HCT116 (cell line): ENCODE data around the gene POGLUT2. TPM values are rescaled to one million over a fixed set of nuclear protein-coding genes. Genes with fewer than 3 reads are reported as not detected.

ENCODE experiments used
- ATAC-seq: fragments of 200-7000 bp; cut with Tn5 transposase; 2 replicates; pipeline ENCODE4 v1.9.1; 2020; ENCODE audit warnings: mild to moderate bottlenecking, moderate library complexity
- BruUV-seq: library from RNA; stranded (reverse); fragments of 400-500 nt; replicated peaks from 2 replicates; lab custom pipeline; 2021; lab: Mats Ljungman, UMichigan
- CTCF ChIA-PET: fragments of 300-600 bp; sonication (Branson Sonifier 250); formaldehyde crosslinking; loops from one replicate; lab custom pipeline; 2021; ENCODE audit warnings: antibody characterized with exemption; lab: Charles Lee
- POLR2A ChIA-PET: fragments of 300-600, 350-600 bp; sonication (Branson Sonifier 250); formaldehyde crosslinking; loops from one replicate; lab custom pipeline; 2021; ENCODE audit warnings: antibody characterized with exemption; lab: Charles Lee
- RAD21 ChIA-PET, 2 experiments: fragments of 300-600 bp; sonication (Branson Sonifier 250); formaldehyde crosslinking; loops; one replicate each; lab custom pipeline; 2023; ENCODE audit warnings: low total read pairs in 2 of 2; ENCODE audit not compliant: uncharacterized antibody in 2 of 2, unreplicated experiment in 2 of 2, low non-redundant PET in 1 of 2; lab: Charles Lee
- DNase-seq: peaks from one replicate; pipeline ENCODE4 v3.0.0-alpha.2; 2010; ENCODE audit warnings: low read depth, low spot score
- H2AFZ ChIP-seq: fragments of 200-600 bp; shearing (Covaris generic), sonication (generic); 2 replicates; pipeline ENCODE4 v1.6.1; 2017; ENCODE audit warnings: low read depth, mixed run types, mixed read lengths, antibody characterized with exemption, low read length; ENCODE audit not compliant: poor library complexity, severe bottlenecking
- H3K27ac ChIP-seq: 2 replicates; pipeline ENCODE4 v1.5.1; 2012; ENCODE audit warnings: low read depth, low read length
- H3K27me3 ChIP-seq: fragments of 200-600 bp; sonication (generic); 2 replicates; pipeline ENCODE4 v1.6.1; 2016; ENCODE audit warnings: mixed run types, low read length, mixed read lengths; ENCODE audit not compliant: insufficient read depth
- H3K36me3 ChIP-seq, 2 experiments: fragments of 200-500 bp in 1 of 2; fragments of 200-600 bp in 1 of 2; sonication (Bioruptor generic) in 1 of 2; sonication (generic) in 1 of 2; 2 replicates each; pipeline versions ENCODE4 v1.5.1 to v1.6.1; 2014 to 2016; ENCODE audit warnings: low read length in 2 of 2, inconsistent platforms in 1 of 2, mixed read lengths in 1 of 2, mixed run types in 1 of 2; ENCODE audit not compliant: insufficient read depth in 2 of 2, control insufficient read depth in 1 of 2
- H3K4me1 ChIP-seq, 2 experiments: fragments of 200-600 bp in 1 of 2; sonication (generic) in 1 of 2; 2 replicates each; pipeline versions ENCODE4 v1.5.1 to v1.6.1; 2012 to 2017; ENCODE audit warnings: low read length in 2 of 2, inconsistent platforms in 1 of 2, mild to moderate bottlenecking in 1 of 2, mixed read lengths in 1 of 2, mixed run types in 1 of 2, moderate library complexity in 1 of 2; ENCODE audit not compliant: insufficient read depth in 2 of 2, control insufficient read depth in 1 of 2
- H3K4me2 ChIP-seq: fragments of 200-600 bp; sonication (generic); 2 replicates; pipeline ENCODE4 v1.6.1; 2017; ENCODE audit warnings: mixed run types, low read length, mixed read lengths
- H3K4me3 ChIP-seq, 2 experiments: fragments of 200-600 bp in 1 of 2; sonication (generic) in 1 of 2; replicated peaks in 1 of 2; 2 replicates each; pipeline ENCODE4 v1.5.1; 2011 to 2016; ENCODE audit warnings: low read length in 2 of 2, control low read depth in 1 of 2, low read depth in 1 of 2, mild to moderate bottlenecking in 1 of 2, mixed read lengths in 1 of 2, mixed run types in 1 of 2
- H3K79me2 ChIP-seq: fragments of 200-600 bp; sonication (generic); 2 replicates; pipeline ENCODE4 v1.6.1; 2017; ENCODE audit warnings: mild to moderate bottlenecking, mixed run types, low read length, moderate library complexity, mixed read lengths; ENCODE audit not compliant: insufficient read depth
- H3K9ac ChIP-seq: fragments of 200-600 bp; sonication (generic); 2 replicates; pipeline ENCODE4 v1.6.1; 2016; ENCODE audit warnings: low read length, mixed read lengths
- H3K9me2 ChIP-seq: fragments of 200-600 bp; sonication (generic), shearing (Covaris generic); 2 replicates; pipeline ENCODE4 v1.6.1; 2017; ENCODE audit warnings: mixed run types, mild to moderate bottlenecking, moderate library complexity; ENCODE audit not compliant: insufficient read depth
- H3K9me3 ChIP-seq, 2 experiments: fragments of 200-500 bp in 1 of 2; fragments of 200-600 bp in 1 of 2; sonication (Bioruptor generic) in 1 of 2; sonication (generic) in 1 of 2; 2 replicates each; pipeline ENCODE4 v1.6.1; 2014 to 2017; ENCODE audit warnings: low read length in 2 of 2, mixed read lengths in 2 of 2, inconsistent platforms in 1 of 2, low read depth in 1 of 2, mild to moderate bottlenecking in 1 of 2, mixed run types in 1 of 2, moderate library complexity in 1 of 2; ENCODE audit not compliant: control insufficient read depth in 1 of 2, insufficient read depth in 1 of 2
- H4K20me1 ChIP-seq: fragments of 200-600 bp; sonication (generic), shearing (Covaris generic); 2 replicates; pipeline ENCODE4 v1.6.1; 2017; ENCODE audit warnings: mixed run types, mild to moderate bottlenecking, moderate library complexity; ENCODE audit not compliant: insufficient read depth
- CEBPB ChIP-seq: IDR thresholded peaks from 2 replicates; pipeline ENCODE4 v1.6.1; 2012; ENCODE audit warnings: low read depth
- CTCF ChIP-seq, 3 experiments: fragments of 200-600 bp in 1 of 3; sonication (generic) in 1 of 3; IDR thresholded peaks in 2 of 3; conservative IDR thresholded peaks in 1 of 3; 2 replicates each; pipeline ENCODE4 v1.5.1; 2012 to 2017; ENCODE audit warnings: low read depth in 2 of 3, low read length in 2 of 3, antibody characterized with exemption in 1 of 3, borderline replicate concordance in 1 of 3, control low read depth in 1 of 3, mild to moderate bottlenecking in 1 of 3, mixed read lengths in 1 of 3, mixed run types in 1 of 3, moderate library complexity in 1 of 3; ENCODE audit not compliant: insufficient read depth in 1 of 3
- ELF1 ChIP-seq: IDR thresholded peaks from 2 replicates; pipeline ENCODE4 v1.6.1; 2012; ENCODE audit warnings: low read depth, borderline replicate concordance
- EZH2 ChIP-seq: fragments of 200-600 bp; sonication (generic); IDR thresholded peaks from 2 replicates; pipeline ENCODE4 v1.6.1; 2017; ENCODE audit warnings: antibody characterized with exemption, mixed run types
- EZH2phosphoT487 ChIP-seq: fragments of 200-600 bp; IDR thresholded peaks from 2 replicates; pipeline ENCODE4 v1.6.1; 2018; ENCODE audit warnings: antibody characterized with exemption, borderline replicate concordance
- REST ChIP-seq: IDR thresholded peaks from 2 replicates; pipeline ENCODE4 v1.6.1; 2012; ENCODE audit warnings: low read depth
- SP1 ChIP-seq: IDR thresholded peaks from 2 replicates; pipeline ENCODE4 v1.6.1; 2012; ENCODE audit warnings: low read depth
- SRF ChIP-seq: IDR thresholded peaks from 2 replicates; pipeline ENCODE4 v1.6.1; 2012; ENCODE audit warnings: low read depth
- ZBTB33 ChIP-seq: IDR thresholded peaks from 2 replicates; pipeline ENCODE4 v1.6.1; 2011; ENCODE audit warnings: mild to moderate bottlenecking, low read length, moderate library complexity; ENCODE audit not compliant: insufficient replicate concordance; ENCODE audit errors: extremely low read depth
- intact Hi-C: fragments of 100-400 bp; cut with micrococcal nuclease; formaldehyde crosslinking; loops from 2 replicates; pipeline ENCODE4 v1.10.0; 2022
- total RNA-seq: library from RNA; stranded (reverse); gene quantifications from one replicate; pipeline ENCODE4 v1.2.1, GENCODE V29; 2021; ENCODE audit not compliant: unreplicated experiment

The POGLUT2 gene
- total RNA-seq, 1 experiment from 2014 or later: 4.8 TPM

GRCh38 chr13:102805680-102806079 lies 6.9 kb upstream of the POGLUT2 start:
- Histone ChIP-seq H3K4me3 (no peak overlapping the region), H2AFZ (no peak overlapping the region), H3K27me3 (no peaks in the 10 kb centered on the region), H3K9me2 (no peaks in the 10 kb centered on the region), H3K9ac (no peak overlapping the region), H3K9me3 (no peaks in the 10 kb centered on the region), H3K27ac (no peak overlapping the region), H3K79me2 (peaks cover 13% of the 10 kb centered on the region), H3K4me2 (no peak overlapping the region), H3K4me1 (peaks cover 0 to 5% of the 10 kb centered on the region in 2 experiments; a peak in 2 of 4 replicates), H3K36me3 (no peaks in the 10 kb centered on the region), H4K20me1 (no peaks in the 10 kb centered on the region)
- ChIA-PET CTCF (no interaction called here), RAD21 (no interaction called here), POLR2A (no interaction called here)
- ATAC-seq (no peak), DNase-seq (no peak)
- TF ChIP-seq EZH2 (no peak), EZH2phosphoT487 (no peak), REST (no peak), SP1 (no peak), CEBPB (no peak), CTCF (IDR thresholded peaks at IDR 0.05 in 2 of 3, conservative IDR thresholded peaks at IDR 0.05 in 1 of 3; ENCODE audit: borderline replicate concordance in 1 of 3, insufficient read depth in 1 of 3, low read depth in 2 of 3, low read length in 2 of 3) (no peak), ELF1 (no peak), SRF (no peak), ZBTB33 (no peak)
- BruUV-seq: no TSS peak
- intact Hi-C loops: no loop called here
